22Rv1 (cell line): ENCODE data around the gene KATNAL2.

Experiments
- H3K27ac ChIP-seq: fragments of 450-650 bp; 2 replicates; pipeline ENCODE4 v1.5.1; 2017
- ZFX ChIP-seq: fragments of 450-650 bp; IDR thresholded peaks from 2 replicates; pipeline ENCODE4 v1.6.1; 2017; ENCODE audit warnings: antibody characterized with exemption, borderline replicate concordance
- TF ChIP-seq, protein P1 (sequence below): fragments of 450-650 bp; IDR thresholded peaks from 2 replicates; pipeline ENCODE4 v1.5.1; 2017; ENCODE audit warnings: mild to moderate bottlenecking

The KATNAL2 gene

GRCh38 chr18:47150029-47150823 lies 232.8 kb downstream of the KATNAL2 start, which contains the start of gene HDHD2:
Gene HDHD2, minus strand, starts transcription at chr18:47150500. Its CDS starts 14,061 bp downstream, at chr18:47136439.
- no peak for TF ChIP-seq ZFX
- TF ChIP-seq, protein P1, sequence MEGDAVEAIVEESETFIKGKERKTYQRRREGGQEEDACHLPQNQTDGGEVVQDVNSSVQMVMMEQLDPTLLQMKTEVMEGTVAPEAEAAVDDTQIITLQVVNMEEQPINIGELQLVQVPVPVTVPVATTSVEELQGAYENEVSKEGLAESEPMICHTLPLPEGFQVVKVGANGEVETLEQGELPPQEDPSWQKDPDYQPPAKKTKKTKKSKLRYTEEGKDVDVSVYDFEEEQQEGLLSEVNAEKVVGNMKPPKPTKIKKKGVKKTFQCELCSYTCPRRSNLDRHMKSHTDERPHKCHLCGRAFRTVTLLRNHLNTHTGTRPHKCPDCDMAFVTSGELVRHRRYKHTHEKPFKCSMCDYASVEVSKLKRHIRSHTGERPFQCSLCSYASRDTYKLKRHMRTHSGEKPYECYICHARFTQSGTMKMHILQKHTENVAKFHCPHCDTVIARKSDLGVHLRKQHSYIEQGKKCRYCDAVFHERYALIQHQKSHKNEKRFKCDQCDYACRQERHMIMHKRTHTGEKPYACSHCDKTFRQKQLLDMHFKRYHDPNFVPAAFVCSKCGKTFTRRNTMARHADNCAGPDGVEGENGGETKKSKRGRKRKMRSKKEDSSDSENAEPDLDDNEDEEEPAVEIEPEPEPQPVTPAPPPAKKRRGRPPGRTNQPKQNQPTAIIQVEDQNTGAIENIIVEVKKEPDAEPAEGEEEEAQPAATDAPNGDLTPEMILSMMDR, result no peak
- peak within 1 kb of the TSS; percentile 87 for H3K27ac ChIP-seq

DNA sequence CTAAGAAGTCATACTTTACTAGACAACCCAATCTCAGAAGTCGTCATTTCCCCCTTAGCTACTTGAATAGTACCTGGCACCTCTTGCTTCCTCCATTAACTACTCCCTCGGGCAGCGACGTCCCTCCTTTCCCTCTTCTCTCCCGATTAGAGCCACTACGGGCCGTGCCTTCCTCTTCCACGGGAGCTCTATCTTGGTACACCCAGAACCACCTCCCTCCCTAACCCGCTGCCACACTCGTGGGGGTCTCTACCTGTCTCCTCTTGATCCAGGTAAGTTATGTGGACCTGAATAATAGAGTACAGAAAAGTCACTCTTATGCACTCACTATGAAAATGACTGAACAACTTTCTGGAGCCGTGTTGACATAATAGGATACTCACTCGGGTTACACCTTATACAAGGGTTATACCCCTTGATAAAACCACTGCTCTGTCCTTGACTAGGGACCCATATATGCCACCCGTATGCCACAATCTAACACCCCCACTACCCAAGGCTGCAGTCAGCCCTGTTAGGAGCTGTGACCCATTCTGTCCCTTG lies 233.5 kb downstream of the KATNAL2 start:
- TF ChIP-seq ZFX, result no peak
- TF ChIP-seq, protein P1, result no peak
- peak overlapping the region; percentile 87 for H3K27ac ChIP-seq

DNA sequence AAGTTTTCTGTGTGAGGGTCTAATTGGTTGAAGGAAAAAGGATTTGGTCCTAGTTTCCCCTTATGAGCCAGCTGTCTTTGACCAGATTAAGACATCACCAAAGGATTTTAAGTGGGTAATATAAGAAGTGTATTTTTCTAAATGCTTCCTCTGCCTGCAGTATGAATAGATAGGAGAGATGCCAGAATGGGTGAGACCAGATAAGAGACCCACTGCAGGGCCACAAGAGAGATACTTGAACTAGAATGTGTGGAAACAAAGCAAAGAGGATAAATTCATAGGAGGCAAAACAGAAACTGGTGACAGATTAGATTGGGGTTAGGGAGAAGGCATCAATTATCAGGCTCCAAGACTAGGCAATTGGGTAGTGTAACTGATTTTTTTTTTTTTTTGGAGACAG lies 234.0 kb downstream of the KATNAL2 start:
- peak overlapping the region; percentile 87 for H3K27ac ChIP-seq
- TF ChIP-seq, protein P1, result no peak
- no peak for TF ChIP-seq ZFX
